Neural cell (in vitro differentiated cells): ENCODE measurements around the gene GLRA1. TPM values are rescaled to one million over a fixed set of nuclear protein-coding genes. Genes with fewer than 3 reads are reported as not detected.

Source experiments
- H2AFZ ChIP-seq: fragments of 200-600, 300-800 bp; sonication (generic), shearing (Covaris generic); 2 replicates; pipeline ENCODE4 v1.6.0; 2014; ENCODE audit warnings: low read depth, mild to moderate bottlenecking, antibody characterized with exemption, low read length, moderate library complexity
- H3F3A ChIP-seq: fragments of 200-600 bp; shearing (Covaris generic); 2 replicates; pipeline ENCODE4 v1.6.1; 2016; ENCODE audit warnings: mild to moderate bottlenecking, moderate library complexity, mixed read lengths, antibody characterized with exemption, low read length; ENCODE audit not compliant: insufficient read depth, poor library complexity, severe bottlenecking
- H3K27ac ChIP-seq: fragments of 200-600, 300-800 bp; sonication (generic), shearing (Covaris generic); 2 replicates; pipeline ENCODE4 v1.5.1; 2014; ENCODE audit warnings: mild to moderate bottlenecking, low read length, moderate library complexity
- H3K27me3 ChIP-seq: fragments of 300-800, 200-600 bp; sonication (generic), shearing (Covaris generic); 2 replicates; pipeline ENCODE4 v1.6.0; 2014; ENCODE audit warnings: mild to moderate bottlenecking, low read depth, low read length, moderate library complexity; ENCODE audit not compliant: insufficient read depth
- H3K36me3 ChIP-seq: fragments of 300-800, 200-600 bp; sonication (generic), shearing (Covaris generic); 2 replicates; pipeline ENCODE4 v1.5.1; 2014; ENCODE audit warnings: mild to moderate bottlenecking, antibody characterized with exemption, low read length, moderate library complexity; ENCODE audit not compliant: insufficient read depth
- H3K4me2 ChIP-seq: fragments of 300-800, 200-600 bp; sonication (generic), shearing (Covaris generic); 2 replicates; pipeline ENCODE4 v1.6.0; 2014; ENCODE audit warnings: mild to moderate bottlenecking, low read length
- H3K4me3 ChIP-seq: fragments of 300-800, 200-600 bp; sonication (generic), shearing (Covaris generic); 2 replicates; pipeline ENCODE4 v1.5.1; 2014; ENCODE audit warnings: mild to moderate bottlenecking, low read length, moderate library complexity
- H3K79me2 ChIP-seq: fragments of 200-600 bp; shearing (Covaris generic); replicated peaks from 2 replicates; pipeline ENCODE4 v1.6.0; 2014; ENCODE audit warnings: mild to moderate bottlenecking, low read length, moderate library complexity; ENCODE audit not compliant: insufficient read depth
- H3K9ac ChIP-seq: fragments of 300-800, 200-600 bp; sonication (generic), shearing (Covaris generic); 2 replicates; pipeline ENCODE4 v1.6.1; 2016; ENCODE audit warnings: mild to moderate bottlenecking, low read length, mixed read lengths
- H3K9me2 ChIP-seq: fragments of 200-600 bp; shearing (Covaris generic); 2 replicates; pipeline ENCODE4 v1.6.1; 2016; ENCODE audit warnings: mild to moderate bottlenecking, low read length, mixed read lengths; ENCODE audit not compliant: insufficient read depth
- H3K9me3 ChIP-seq: fragments of 200-600, 300-800 bp; sonication (generic), shearing (Covaris generic); 2 replicates; pipeline ENCODE4 v1.6.1; 2016; ENCODE audit warnings: mild to moderate bottlenecking, mixed run types, low read length, moderate library complexity, mixed read lengths
- H4K20me1 ChIP-seq: fragments of 200-600 bp; shearing (Covaris generic); 2 replicates; pipeline ENCODE4 v1.6.1; 2016; ENCODE audit warnings: mild to moderate bottlenecking, mixed run types; ENCODE audit not compliant: insufficient read depth
- RAD21 ChIP-seq: fragments of 450-650 bp; conservative IDR thresholded peaks from 2 replicates; pipeline ENCODE4 v1.6.1; 2014; ENCODE audit warnings: antibody characterized with exemption, mild to moderate bottlenecking, moderate library complexity
- SMC3 ChIP-seq: fragments of 450-650 bp; conservative IDR thresholded peaks from 2 replicates; pipeline ENCODE4 v1.6.1; 2014; ENCODE audit warnings: antibody characterized with exemption, mild to moderate bottlenecking, moderate library complexity; ENCODE audit not compliant: poor library complexity
- polyA plus RNA-seq: library from polyadenylated mRNA; depleted of rRNA; stranded (reverse); fragments of >200 nt; gene quantifications from 2 replicates; pipeline ENCODE4 v1.2.3, GENCODE V29; 2014
- small RNA-seq, 3 experiments: library from RNA; depleted of rRNA; stranded (forward); fragments of <200 nt; gene quantifications; one replicate each; pipeline ENCODE3, GENCODE V24; 2012
- TF ChIP-seq, protein P1 (sequence below): IDR thresholded peaks from 2 replicates; pipeline ENCODE4 v1.6.1; 2012; ENCODE audit warnings: borderline replicate concordance

GLRA1 gene
- polyA plus RNA-seq, 1 donor from 2014 or later = not detected

DNA sequence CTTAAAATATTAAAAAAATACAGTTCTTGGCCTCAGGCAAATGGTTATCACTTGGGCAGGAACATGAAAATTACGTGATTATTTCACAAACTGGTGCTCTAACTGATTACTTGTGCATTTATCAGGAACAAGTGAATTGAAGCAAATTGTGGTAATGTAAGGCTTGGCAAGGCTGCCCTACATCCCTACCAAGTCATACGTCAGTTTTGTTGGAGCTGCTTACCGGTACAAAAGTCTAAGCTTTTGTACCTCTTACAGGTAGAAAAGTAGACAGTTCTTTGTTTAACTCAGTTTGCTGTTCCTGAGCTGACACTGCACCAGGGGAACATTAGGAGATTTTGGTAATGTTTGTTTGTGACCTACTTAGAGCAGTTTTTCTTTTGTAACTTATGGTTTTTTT is 150.7 kb downstream of the GLRA1 start:
- H2AFZ ChIP-seq = no peak overlapping the region
- peaks cover 55% of the 10 kb centered on the region for H3K79me2 ChIP-seq
- no peak overlapping the region for H3K9ac ChIP-seq
- no peak for TF ChIP-seq RAD21
- no peaks in the 10 kb centered on the region for H3F3A ChIP-seq
- H4K20me1 ChIP-seq = peaks cover 5% of the 10 kb centered on the region
- H3K4me2 ChIP-seq = peak overlapping the region; percentile 85
- H3K4me3 ChIP-seq = peak overlapping the region; percentile 73
- H3K9me3 ChIP-seq = no peaks in the 10 kb centered on the region
- no peaks in the 10 kb centered on the region for H3K36me3 ChIP-seq
- no peak overlapping the region for H3K27ac ChIP-seq
- H3K9me2 ChIP-seq = no peaks in the 10 kb centered on the region
- H3K27me3 ChIP-seq = no peaks in the 10 kb centered on the region

- no peaks in the 10 kb centered on the region for H3K36me3 ChIP-seq
- no peak for TF ChIP-seq SMC3
- TF ChIP-seq, protein P1, sequence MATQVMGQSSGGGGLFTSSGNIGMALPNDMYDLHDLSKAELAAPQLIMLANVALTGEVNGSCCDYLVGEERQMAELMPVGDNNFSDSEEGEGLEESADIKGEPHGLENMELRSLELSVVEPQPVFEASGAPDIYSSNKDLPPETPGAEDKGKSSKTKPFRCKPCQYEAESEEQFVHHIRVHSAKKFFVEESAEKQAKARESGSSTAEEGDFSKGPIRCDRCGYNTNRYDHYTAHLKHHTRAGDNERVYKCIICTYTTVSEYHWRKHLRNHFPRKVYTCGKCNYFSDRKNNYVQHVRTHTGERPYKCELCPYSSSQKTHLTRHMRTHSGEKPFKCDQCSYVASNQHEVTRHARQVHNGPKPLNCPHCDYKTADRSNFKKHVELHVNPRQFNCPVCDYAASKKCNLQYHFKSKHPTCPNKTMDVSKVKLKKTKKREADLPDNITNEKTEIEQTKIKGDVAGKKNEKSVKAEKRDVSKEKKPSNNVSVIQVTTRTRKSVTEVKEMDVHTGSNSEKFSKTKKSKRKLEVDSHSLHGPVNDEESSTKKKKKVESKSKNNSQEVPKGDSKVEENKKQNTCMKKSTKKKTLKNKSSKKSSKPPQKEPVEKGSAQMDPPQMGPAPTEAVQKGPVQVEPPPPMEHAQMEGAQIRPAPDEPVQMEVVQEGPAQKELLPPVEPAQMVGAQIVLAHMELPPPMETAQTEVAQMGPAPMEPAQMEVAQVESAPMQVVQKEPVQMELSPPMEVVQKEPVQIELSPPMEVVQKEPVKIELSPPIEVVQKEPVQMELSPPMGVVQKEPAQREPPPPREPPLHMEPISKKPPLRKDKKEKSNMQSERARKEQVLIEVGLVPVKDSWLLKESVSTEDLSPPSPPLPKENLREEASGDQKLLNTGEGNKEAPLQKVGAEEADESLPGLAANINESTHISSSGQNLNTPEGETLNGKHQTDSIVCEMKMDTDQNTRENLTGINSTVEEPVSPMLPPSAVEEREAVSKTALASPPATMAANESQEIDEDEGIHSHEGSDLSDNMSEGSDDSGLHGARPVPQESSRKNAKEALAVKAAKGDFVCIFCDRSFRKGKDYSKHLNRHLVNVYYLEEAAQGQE = no peak
- H3K9ac ChIP-seq = peak overlapping the region; percentile 70
- peak overlapping the region; percentile 57 for H3K27ac ChIP-seq
- no peak overlapping the region for H2AFZ ChIP-seq
- H3K4me2 ChIP-seq = peak overlapping the region; percentile 85
- no peaks in the 10 kb centered on the region for H3F3A ChIP-seq
- no peaks in the 10 kb centered on the region for H3K9me2 ChIP-seq
- H3K79me2 ChIP-seq = peaks cover 46% of the 10 kb centered on the region
- H3K4me3 ChIP-seq = peak overlapping the region; percentile 73
- H4K20me1 ChIP-seq = peaks cover 5% of the 10 kb centered on the region
- no peaks in the 10 kb centered on the region for H3K9me3 ChIP-seq
- no peaks in the 10 kb centered on the region for H3K27me3 ChIP-seq
Observed at GRCh38 chr5:151772846-151773561, 151.6 kb downstream of the GLRA1 start.

Small RNAs within 50 kb of the gene (small RNA-seq; reads per million reads assigned to genes)
- 0 to 0.10 (median 0.08) reads per million in 3 experiments for gene RNA5SP198

Other genes starting within 250 kb of the GLRA1 start
- 15.3 and 17.7 TPM in 2 replicates for gene SPARC, start 237.9 kb downstream of the GLRA1 start, polyA plus RNA-seq
- gene ATOX1, start 166.2 kb downstream of the GLRA1 start, polyA plus RNA-seq = 79.9 and 151 TPM in 2 replicates
- 41.5 and 65.5 TPM in 2 replicates for gene G3BP1, start 152.9 kb downstream of the GLRA1 start, polyA plus RNA-seq